ENCODE measurements around the gene PARD3B.

Gene PARD3B

GRCh38 chr2:205555566-205556230, 1010.4 kb downstream of the PARD3B start:
- peak; percentile 34 for DNase-seq

DNA sequence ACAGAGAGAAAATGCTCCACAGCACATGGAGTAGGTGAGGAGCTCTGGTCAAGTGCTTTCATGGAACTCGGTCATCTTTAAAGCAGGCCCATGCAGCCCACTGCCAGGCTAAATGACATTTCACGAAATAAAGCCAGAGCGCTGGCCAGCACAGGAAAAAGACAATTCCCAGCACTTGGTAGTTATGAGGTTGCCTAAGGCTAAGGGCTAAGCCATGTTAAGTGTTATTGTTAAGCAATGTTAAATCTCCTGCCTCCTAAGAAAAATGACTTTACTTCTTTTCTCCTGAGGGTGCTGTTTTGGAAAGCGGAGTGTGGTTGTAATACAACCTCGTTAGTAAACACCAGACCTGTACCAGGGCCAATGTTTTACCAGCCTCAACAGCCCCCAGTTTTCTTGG, 1011.1 kb downstream of the PARD3B start:
- no peak for DNase-seq

- DNase-seq, result no peak
Observed at GRCh38 chr2:205556841-205557539, 1011.7 kb downstream of the PARD3B start.

- no peak for DNase-seq
Observed at GRCh38 chr2:205557873-205558272, 1012.6 kb downstream of the PARD3B start.

- DNase-seq, result no peak
Observed at GRCh38 chr2:205561441-205561840, 1016.2 kb downstream of the PARD3B start.

GRCh38 chr2:205563646-205564045, 1018.4 kb downstream of the PARD3B start:
- DNase-seq, result peak; percentile 32

DNA sequence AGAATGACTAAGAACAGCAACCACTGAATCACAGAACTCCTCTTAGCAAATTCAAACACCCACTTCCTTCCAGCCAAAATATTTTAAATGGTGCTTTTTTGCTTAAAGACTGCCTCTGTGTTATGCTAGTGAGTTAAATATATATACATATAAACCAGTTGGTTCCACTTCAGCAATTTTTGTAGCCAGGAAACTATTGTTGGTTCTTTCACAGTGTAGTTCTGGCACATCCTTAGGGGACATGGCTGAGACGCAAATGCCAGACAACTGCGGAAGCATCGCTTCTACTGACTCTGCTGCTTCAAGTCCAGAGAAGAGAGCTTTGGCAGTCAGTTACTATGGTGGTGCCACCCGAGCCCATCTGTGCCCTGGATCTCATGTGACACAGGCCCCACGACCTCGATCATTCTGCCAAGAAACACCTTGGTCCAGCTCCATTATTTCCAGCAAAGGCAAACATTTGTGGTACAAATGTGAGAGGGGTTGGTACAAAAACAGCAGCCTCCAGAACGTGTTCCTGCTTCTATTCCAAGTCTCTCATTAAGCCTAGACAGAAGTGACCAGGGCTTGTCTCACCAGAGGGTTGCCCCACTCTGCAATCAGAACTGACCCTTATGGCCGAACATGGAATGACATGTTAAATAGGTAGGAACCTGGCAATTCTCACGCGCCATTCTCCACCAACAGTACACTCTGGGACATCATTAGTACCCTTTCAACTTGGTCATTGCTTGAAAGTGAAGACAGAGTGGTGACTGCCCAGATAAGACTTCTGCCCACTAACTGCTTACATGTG, 1019.3 kb downstream of the PARD3B start:
- DNase-seq, result no peak

GRCh38 chr2:205565142-205565522, 1019.9 kb downstream of the PARD3B start:
- DNase-seq, result no peak

DNA sequence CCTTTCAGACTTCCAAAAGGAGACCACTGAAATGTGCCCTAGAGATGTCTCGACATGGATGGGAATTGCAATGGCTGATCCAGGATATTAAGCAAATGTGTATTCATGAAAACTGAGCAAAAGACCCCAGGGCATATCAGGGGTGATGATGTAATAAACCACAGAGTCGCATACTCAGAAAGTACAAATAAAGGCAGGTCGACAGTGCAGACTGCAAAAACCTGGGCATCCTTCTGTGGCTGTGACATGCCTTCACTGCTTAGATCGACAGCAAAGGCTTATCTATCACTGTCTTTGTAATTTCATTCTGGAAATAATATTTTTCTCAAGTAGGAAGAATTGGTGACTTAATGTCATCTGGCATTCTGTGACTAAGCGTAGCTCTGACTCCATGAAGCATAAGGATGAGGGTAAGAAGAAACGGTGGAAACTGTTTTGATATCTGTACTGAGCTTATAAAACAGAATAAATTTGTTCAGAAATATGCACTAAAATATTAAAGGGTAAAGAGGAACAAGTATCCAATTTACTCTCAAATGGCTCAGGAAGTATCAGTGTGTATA, 1021.4 kb downstream of the PARD3B start:
- DNase-seq, result no peak

DNA sequence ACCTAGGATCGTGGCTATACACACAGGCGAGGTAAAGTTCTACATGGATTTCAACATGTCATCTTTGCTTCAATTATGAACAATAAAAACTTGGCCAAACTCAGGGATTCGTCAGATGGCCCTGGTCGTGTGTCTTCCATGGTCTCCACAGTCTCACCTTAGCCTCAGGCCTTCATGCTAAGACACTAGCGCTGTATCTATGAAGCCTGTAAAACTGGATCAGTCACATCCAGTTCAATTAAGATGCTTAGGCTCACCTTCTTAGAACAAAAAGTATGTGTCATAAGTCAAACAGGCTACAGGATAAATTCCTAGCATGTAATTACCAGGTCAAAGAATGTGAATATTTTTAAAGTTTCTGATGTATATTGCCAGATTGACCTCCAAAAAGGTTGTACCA, 1023.3 kb downstream of the PARD3B start:
- no peak for DNase-seq

DNA sequence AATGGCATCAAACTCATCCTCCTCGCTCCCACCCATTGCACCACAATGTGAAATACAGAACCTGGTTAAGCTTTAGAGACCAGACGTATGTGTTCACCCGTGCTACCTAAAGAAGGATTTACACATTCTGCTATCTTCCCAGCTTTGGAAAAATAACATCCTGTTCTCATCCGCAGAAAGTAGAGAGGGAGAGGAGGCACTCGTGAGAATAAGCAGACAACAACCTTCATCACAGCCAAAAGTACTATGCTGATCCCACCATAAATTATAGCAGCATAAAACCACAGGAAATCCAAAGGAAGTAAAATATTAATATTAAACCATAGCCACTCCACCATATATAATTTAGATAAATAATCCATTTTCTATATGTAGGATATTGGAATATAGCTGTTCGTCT, 1025.4 kb downstream of the PARD3B start:
- DNase-seq, result no peak

DNA sequence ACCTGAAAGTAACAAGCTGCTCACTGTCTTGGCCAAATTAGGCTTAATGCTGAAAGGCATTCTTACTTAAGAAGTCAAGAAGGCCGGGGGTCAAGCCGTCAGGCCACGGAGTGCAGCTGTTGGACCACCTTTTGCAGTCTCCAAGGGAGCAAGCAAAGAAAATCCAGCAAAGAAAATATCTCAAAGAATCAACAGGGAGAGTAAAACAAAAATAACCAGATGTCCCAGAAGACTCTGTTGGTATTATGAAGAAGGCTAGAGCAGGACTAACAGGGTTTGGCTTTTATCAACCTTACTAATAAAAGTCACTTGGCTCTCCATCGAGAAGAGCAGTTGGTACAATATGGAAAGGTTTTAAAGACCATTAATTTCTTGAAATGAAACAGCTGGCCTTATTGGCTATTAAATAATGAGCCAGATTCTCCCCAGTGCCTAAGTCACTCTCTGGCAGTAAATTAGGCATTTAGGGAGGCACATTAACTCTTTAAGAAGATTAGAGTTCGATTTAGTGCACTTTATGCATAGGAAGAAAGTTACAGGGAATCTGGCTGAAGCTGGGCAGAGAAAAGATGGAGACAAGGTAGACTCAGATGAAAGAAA, 1026.2 kb downstream of the PARD3B start:
- no peak for DNase-seq

DNA sequence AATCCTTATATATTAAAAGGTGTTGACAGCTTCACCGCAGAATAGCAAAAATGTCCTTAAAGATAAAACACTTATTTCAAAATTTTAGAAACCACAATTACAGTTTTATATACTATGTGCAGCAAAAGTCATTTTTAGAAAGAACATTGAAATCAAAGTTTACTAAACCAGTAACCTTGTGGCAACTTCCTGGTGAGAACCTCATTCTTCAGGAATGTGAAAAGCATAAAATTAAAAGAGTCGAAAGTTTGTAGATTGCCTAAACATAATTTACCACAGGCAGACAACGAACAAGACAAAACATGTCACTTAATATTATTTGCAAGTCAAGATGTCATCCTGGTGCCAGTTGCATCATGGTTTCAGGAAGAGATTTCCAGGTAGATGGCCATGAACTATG, 1028.7 kb downstream of the PARD3B start:
- no peak for DNase-seq

- DNase-seq, result no peak
Observed at GRCh38 chr2:205579335-205579734, 1034.1 kb downstream of the PARD3B start.

- no peak for DNase-seq
Observed at GRCh38 chr2:205580212-205580987, 1035.1 kb downstream of the PARD3B start.

GRCh38 chr2:205582366-205582765, 1037.1 kb downstream of the PARD3B start:
- no peak for DNase-seq

DNA sequence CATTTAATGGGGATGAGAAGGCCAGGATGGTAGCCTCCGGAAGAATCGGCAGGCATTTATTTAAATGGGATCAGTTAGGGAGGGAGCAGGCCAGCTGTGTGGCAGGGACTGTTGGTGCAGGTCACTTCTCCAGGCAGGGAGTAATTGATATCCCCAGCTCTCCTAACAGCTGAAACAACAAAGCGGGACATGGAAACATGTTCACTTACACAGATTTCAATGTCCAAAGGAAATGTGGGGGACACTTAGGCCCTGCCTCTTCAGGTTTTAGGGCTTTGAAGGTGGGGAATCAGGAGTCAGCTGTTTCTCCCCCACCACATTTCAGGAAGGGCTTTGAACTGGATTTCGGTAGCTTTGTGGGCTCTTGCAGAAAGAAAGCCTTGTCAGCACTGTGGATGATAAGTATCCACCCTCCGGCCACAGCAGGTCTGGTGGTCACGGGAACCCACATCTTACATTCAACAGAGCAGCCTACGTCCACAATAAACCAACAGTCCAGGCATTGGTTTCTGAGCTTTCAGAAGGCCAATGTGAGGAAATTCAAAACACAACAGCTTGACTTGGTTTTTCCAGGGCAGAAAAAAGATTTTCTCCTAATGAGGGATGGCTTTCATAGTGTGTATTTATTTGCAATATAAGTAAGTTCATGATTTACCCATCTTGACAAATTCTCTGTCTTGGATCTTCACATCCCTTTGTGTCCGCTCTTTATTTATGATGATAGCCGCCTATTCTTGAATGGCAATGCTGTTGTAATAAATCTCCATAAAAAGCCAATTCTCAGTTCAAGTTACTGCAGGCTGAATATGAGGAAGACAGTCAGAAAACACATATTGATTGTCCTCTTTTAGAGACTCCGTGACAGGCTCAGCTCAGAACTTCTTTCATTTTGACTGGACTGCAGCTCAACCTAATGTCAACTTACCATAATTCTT, 1040.4 kb downstream of the PARD3B start:
- peak; percentile 86 for DNase-seq

DNA sequence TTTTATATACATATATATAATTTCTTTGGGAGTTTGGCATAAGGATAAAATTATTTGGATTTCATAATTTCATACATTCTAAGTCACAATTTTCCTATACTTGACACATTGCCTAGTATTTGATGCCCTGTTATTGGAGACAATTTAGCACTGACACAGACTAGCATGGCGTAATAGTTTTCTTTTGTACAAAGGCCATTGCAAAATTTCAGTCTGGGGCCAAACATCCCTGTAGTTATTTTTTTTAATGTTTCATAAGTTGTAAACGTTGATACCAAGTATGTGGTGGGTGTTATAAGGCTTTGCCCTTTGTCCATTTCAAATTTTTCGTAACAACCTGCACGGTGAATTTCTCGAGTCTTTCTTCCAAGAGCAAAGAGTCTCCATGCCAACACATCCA, 1041.4 kb downstream of the PARD3B start:
- DNase-seq, result no peak

- DNase-seq, result peak; percentile 36
Observed at GRCh38 chr2:205589479-205589878, 1044.2 kb downstream of the PARD3B start.

DNA sequence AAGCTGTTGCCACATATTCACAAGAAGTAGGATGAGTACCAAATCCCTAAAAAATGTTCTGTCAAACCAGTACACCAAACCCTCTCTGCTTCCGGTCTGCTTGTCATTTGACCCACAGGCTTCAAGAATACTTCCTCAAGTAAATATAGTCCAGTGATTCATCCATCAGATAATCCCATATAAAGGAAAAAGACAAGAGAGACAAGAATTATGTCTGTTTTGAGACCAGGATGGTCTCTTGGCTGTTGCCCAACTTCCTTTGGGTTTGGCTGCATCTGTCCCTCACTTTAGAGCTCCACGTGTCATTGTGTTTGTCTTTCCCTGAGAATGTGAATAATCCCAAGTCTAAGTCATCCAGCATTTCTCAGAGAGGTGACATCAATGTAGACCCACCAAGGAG, 1045.5 kb downstream of the PARD3B start:
- no peak for DNase-seq

- no peak for DNase-seq
Observed at GRCh38 chr2:205593891-205594290, 1048.6 kb downstream of the PARD3B start.

Data from NCI-H146 (cell line).